Erythroblast (primary cell): Measurements from ENCODE around the gene CARD10.

Experiments used
- GATA1 ChIP-seq: IDR thresholded peaks from 2 replicates; pipeline ENCODE4 v1.6.1; 2011; ENCODE audit warnings: low read depth, mild to moderate bottlenecking, control low read depth, low read length, moderate library complexity
- POLR2A ChIP-seq: IDR thresholded peaks from 2 replicates; pipeline ENCODE4 v1.6.1; 2011; ENCODE audit warnings: mild to moderate bottlenecking, low read length

DNA sequence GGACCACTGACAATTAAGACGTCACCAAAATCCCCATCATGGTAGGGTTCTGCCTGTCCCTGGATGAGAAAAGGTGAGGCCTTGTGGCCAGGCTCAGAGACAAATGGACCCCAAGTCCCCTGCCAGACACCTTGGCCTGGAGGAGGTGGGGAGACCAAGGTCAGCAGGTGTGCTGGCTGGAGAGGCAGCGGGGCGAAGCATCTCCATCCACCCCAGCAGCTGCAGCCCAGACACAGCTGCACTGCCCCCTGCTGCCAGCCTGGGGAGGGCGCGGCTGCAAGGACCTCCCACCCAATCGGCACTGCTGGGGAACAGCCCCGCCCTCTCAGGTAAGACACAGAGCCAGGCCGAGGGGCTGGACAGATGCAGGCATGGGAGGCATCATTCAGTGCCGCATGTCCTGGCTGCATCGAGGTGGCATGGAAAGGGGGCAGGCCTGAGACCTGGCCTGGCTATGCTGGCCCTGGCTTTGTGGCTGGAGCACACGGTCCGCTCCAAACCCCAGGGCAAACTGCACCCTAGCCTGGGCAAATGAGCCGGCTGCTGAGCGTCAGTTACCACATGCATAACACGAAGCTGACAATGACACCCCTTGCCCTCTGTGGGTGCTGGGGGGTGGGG lies 20.8 kb downstream of the CARD10 start:
- TF ChIP-seq POLR2A (no peak), GATA1 (no peak)
